Nephron progenitor cell (in vitro differentiated cells): Measurements from ENCODE around the gene KIAA1958.

Experiments
- DNase-seq: peaks from one replicate; pipeline ENCODE4 v3.0.0; 2021
- H3K27ac Mint-ChIP-seq: 2 replicates; pipeline ENCODE4 v1.8.0; 2021; ENCODE audit warnings: mild to moderate bottlenecking, moderate library complexity, mixed read lengths
- H3K27me3 Mint-ChIP-seq: 2 replicates; pipeline ENCODE4 v1.8.0; 2021; ENCODE audit warnings: mild to moderate bottlenecking, low read depth, mixed read lengths; ENCODE audit not compliant: poor library complexity
- H3K36me3 Mint-ChIP-seq: 2 replicates; pipeline ENCODE4 v1.8.0; 2021; ENCODE audit warnings: low read depth, mixed read lengths
- H3K4me1 Mint-ChIP-seq: 2 replicates; pipeline ENCODE4 v1.8.0; 2021; ENCODE audit warnings: mixed read lengths
- H3K4me3 Mint-ChIP-seq: 2 replicates; pipeline ENCODE4 v1.8.0; 2021; ENCODE audit warnings: mild to moderate bottlenecking, moderate library complexity, mixed read lengths
- H3K9me3 Mint-ChIP-seq: 2 replicates; pipeline ENCODE4 v1.8.0; 2021; ENCODE audit warnings: mild to moderate bottlenecking, moderate library complexity, mixed read lengths
- TF ChIP-seq, protein P1 (sequence below): fragments of 200-600 bp; sonication (generic); IDR thresholded peaks from 2 replicates; pipeline ENCODE4 v1.5.0; 2021; ENCODE audit warnings: antibody characterized with exemption

The KIAA1958 gene

DNA sequence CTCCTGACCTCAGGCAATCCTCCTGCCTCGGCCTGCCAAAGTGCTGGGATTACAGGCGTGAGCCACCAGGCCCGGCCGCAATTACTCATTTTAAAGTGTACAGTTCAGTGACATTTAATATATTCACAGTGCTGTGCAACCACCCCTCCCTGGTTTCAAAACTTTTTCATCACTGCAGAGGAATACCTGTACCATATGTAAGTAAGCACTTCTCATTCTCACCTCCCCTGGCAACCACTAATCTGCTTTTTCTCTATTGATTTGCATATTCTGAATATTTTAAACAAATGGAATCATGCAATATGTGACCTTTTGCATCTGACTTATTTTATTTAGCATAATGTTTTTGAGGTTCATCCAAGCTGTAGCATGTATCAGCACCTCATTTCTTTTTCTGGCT is 21.3 kb upstream of the KIAA1958 start:
- H3K4me3 Mint-ChIP-seq, result no peak overlapping the region
- H3K27ac Mint-ChIP-seq, result no peak overlapping the region
- H3K36me3 Mint-ChIP-seq, result peaks cover 66% of the 10 kb centered on the region
- TF ChIP-seq, protein P1, sequence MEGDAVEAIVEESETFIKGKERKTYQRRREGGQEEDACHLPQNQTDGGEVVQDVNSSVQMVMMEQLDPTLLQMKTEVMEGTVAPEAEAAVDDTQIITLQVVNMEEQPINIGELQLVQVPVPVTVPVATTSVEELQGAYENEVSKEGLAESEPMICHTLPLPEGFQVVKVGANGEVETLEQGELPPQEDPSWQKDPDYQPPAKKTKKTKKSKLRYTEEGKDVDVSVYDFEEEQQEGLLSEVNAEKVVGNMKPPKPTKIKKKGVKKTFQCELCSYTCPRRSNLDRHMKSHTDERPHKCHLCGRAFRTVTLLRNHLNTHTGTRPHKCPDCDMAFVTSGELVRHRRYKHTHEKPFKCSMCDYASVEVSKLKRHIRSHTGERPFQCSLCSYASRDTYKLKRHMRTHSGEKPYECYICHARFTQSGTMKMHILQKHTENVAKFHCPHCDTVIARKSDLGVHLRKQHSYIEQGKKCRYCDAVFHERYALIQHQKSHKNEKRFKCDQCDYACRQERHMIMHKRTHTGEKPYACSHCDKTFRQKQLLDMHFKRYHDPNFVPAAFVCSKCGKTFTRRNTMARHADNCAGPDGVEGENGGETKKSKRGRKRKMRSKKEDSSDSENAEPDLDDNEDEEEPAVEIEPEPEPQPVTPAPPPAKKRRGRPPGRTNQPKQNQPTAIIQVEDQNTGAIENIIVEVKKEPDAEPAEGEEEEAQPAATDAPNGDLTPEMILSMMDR, result no peak
- no peaks in the 10 kb centered on the region for H3K4me1 Mint-ChIP-seq
- H3K27me3 Mint-ChIP-seq, result no peaks in the 10 kb centered on the region
- peaks cover 28% of the 10 kb centered on the region for H3K9me3 Mint-ChIP-seq
- DNase-seq, result no peak

DNA sequence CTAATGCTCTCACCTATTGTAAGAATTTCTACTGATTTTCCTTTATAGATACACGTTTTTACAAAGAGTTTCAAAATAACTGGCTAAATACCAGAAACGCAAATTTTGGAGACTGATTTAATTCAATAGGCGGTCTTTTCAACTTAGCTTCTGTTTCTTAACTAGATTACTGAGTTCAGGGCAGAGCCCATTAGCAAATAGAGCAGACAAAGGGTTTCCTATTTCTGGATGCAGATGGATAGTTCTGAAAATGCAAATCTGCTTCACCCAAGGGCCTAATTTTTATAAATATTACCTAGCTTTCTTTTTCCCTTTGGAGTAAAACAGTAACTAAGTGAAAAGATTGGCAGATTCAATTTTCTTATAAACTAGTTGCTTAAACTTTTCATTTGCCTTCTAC is 13.6 kb upstream of the KIAA1958 start:
- H3K4me3 Mint-ChIP-seq, result no peak overlapping the region
- H3K9me3 Mint-ChIP-seq, result peaks cover 31% of the 10 kb centered on the region
- peaks cover 54% of the 10 kb centered on the region for H3K36me3 Mint-ChIP-seq
- H3K27me3 Mint-ChIP-seq, result no peaks in the 10 kb centered on the region
- no peak overlapping the region for H3K27ac Mint-ChIP-seq
- DNase-seq, result no peak
- no peaks in the 10 kb centered on the region for H3K4me1 Mint-ChIP-seq
- TF ChIP-seq, protein P1, result no peak

DNA sequence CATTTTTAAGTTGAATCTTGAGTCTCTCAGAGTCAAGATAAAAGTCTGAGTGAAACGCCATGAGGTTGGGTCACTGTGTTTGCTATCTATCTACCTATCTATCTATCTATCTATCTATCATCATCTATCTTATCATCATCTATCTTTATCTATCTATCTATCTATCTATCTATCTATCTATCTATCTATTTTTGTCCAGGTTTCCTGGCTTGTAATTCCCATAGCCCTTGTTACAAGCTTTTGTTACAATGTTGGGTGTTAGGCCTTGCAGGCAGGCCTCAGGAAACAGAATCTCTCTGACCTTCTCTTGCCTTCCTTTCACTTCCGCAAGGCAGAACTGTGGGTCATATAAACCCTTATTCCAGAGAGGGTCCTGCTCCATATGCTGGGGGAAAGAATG is 12.6 kb upstream of the KIAA1958 start:
- peaks cover 62% of the 10 kb centered on the region for H3K36me3 Mint-ChIP-seq
- H3K9me3 Mint-ChIP-seq, result peaks cover 39% of the 10 kb centered on the region
- no peak overlapping the region for H3K4me3 Mint-ChIP-seq
- no peaks in the 10 kb centered on the region for H3K27me3 Mint-ChIP-seq
- TF ChIP-seq, protein P1, result no peak
- H3K4me1 Mint-ChIP-seq, result no peaks in the 10 kb centered on the region
- no peak for DNase-seq
- H3K27ac Mint-ChIP-seq, result no peak overlapping the region

DNA sequence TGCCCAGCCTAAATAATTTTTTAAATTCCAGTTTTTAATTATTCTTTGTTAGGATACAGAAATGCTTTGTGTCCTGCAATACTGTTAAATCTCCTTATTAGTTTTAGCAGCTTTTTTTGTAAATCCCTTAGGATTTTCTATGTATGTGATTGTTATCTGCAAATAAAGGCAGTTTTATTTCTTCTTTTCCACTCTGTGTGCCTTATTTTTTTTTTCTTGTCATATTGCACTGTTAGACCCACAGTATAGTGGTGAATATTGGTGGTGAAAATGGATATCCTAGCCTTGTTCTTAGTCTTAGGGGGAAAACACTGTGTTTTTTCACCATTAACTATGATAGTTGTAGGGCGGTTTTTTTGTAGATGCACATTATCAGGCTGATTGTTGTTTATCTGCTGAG is 11.3 kb upstream of the KIAA1958 start:
- DNase-seq, result no peak
- H3K27ac Mint-ChIP-seq, result no peak overlapping the region
- no peaks in the 10 kb centered on the region for H3K27me3 Mint-ChIP-seq
- no peak overlapping the region for H3K4me3 Mint-ChIP-seq
- H3K9me3 Mint-ChIP-seq, result peaks cover 43% of the 10 kb centered on the region
- H3K36me3 Mint-ChIP-seq, result peaks cover 71% of the 10 kb centered on the region
- H3K4me1 Mint-ChIP-seq, result no peaks in the 10 kb centered on the region
- TF ChIP-seq, protein P1, result no peak

DNA sequence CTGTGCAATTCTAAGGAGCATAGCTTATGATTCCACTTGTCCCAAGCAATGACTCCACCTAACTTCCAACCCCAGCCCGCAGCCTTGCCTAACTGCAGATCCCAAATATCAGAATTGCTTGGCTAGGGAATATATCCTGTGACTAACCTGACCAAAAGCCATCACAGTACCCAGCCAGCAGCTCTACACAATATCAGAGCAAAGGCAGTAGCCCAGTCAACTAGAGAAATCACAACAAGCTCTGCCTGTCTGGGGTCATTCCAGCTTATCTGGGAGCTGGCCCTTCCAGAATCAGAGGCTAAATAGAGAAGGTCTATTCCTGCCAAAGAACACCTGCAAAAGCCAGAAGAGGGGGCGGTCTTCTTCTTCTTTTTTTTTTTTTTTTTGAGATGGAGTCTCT is 9.3 kb upstream of the KIAA1958 start:
- TF ChIP-seq, protein P1, result no peak
- Mint-ChIP-seq H3K4me1 (no peaks in the 10 kb centered on the region), H3K4me3 (no peak overlapping the region), H3K36me3 (peaks cover 79% of the 10 kb centered on the region), H3K9me3 (peaks cover 47% of the 10 kb centered on the region), H3K27ac (no peak overlapping the region), H3K27me3 (no peaks in the 10 kb centered on the region)
- no peak for DNase-seq

DNA sequence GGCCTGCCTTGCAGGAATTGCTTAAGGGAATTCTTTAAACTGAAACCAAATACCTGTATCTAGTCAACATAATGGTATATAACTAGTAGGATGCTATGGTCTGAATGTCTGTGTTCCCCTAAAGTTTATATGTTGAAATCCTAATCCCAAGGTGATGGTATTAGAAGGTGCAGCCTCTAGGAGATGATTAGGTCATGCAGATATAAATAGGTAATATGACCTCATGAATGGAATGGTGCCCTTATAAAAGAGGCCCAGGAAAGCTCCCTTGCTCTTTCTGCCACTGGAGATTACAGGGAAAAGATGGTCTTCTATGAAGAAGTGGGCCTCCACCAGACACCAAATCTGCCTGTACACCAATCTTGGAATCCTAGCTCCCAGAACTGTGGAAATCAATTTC is 7.4 kb upstream of the KIAA1958 start:
- Mint-ChIP-seq H3K4me3 (no peak overlapping the region), H3K27ac (no peak overlapping the region), H3K36me3 (peaks cover 71% of the 10 kb centered on the region), H3K9me3 (peaks cover 46% of the 10 kb centered on the region), H3K4me1 (no peaks in the 10 kb centered on the region), H3K27me3 (no peaks in the 10 kb centered on the region)
- no peak for DNase-seq
- TF ChIP-seq, protein P1, result no peak
